ENCODE measurements around the gene MT1G.

DNA sequence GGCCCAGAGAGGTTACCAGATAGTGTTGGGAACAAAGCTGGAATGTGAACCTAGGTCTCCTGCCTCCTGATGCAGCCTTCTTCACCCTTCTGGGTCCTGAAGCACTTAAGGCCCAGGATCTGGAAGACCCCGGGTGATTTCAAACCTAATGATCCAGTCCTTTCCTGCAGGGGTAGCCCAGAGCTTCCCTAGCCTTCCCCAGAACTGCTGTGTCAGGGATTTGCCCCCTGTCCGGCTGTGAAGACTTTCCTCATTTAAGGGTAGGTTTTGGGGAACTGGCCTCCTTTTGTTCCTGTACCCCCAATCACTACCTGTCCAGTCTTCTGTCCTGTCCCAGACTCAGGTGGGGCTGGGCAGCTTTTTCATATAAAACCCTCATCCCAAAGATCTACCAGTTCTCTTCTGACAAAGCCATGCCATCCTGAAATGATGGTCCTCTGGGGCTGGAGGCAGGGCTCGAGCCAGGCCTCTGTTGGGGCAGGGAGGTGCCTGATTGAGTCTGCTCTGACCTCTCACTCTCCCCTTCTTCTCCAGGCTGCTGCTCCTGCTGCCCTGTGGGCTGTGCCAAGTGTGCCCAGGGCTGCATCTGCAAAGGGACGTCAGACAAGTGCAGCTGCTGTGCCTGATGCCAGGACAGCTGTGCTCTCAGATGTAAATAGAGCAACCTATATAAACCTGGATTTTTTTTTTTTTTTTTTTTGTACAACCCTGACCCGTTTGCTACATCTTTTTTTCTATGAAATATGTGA lies 15.7 kb upstream of the MT1G start:
- TF ChIP-seq SP1 (IDR thresholded peaks at IDR 0.05), result no peak
- no peak for TF ChIP-seq FOXK2 (IDR thresholded peaks at IDR 0.05)
- TF ChIP-seq BHLHE40 (IDR thresholded peaks at IDR 0.05; ENCODE audit: borderline replicate concordance), result no peak
- no peak for TF ChIP-seq FOXA1 (IDR thresholded peaks at IDR 0.05)
- no peak for TF ChIP-seq ARNT (IDR thresholded peaks at IDR 0.05)
- TF ChIP-seq FOXM1 (IDR thresholded peaks at IDR 0.05; ENCODE audit: borderline replicate concordance), result no peak
- TF ChIP-seq NFRKB (IDR thresholded peaks at IDR 0.05), result no peak
- no peak for TF ChIP-seq ZNF384 (IDR thresholded peaks at IDR 0.05)

Data from HEK293T (cell line).